GM21737 (cell line): ENCODE data around the gene TXNRD2.
"Not testable (repeated sequence)": the region's sequence is repeated elsewhere in the genome, so short reads cannot be mapped to it uniquely, and the experiment has no call there.

ENCODE experiments used
- ATAC-seq: cut with Tn5 transposase; IDR thresholded peaks from one replicate; pipeline ENCODE4 v1.9.1; 2021; ENCODE audit warnings: mild to moderate bottlenecking, moderate library complexity; ENCODE audit not compliant: unreplicated experiment

Gene TXNRD2

GRCh38 chr22:19951346-19951745 lies 9.7 kb upstream of the TXNRD2 start:
- ATAC-seq, result no peak

- ATAC-seq, result no peak
These were observed 6.6 kb upstream of the TXNRD2 start for GRCh38 chr22:19948057-19948760.

GRCh38 chr22:19943082-19944026 lies 1.7 kb upstream of the TXNRD2 start:
- no peak for ATAC-seq

GRCh38 chr22:19942157-19943081 lies 801 bp upstream of the TXNRD2 start:
- no peak for ATAC-seq

- no peak for ATAC-seq
These were observed 868 bp downstream of the TXNRD2 start for GRCh38 chr22:19940536-19941364.

GRCh38 chr22:19937616-19938473 lies 3.8 kb downstream of the TXNRD2 start:
- ATAC-seq, result no peak

- ATAC-seq, result no peak
These were observed 5.1 kb downstream of the TXNRD2 start for GRCh38 chr22:19936513-19936912.

GRCh38 chr22:19935123-19935718 lies 6.4 kb downstream of the TXNRD2 start:
- ATAC-seq, result not testable (repeated sequence)

GRCh38 chr22:19933341-19934241 lies 8.0 kb downstream of the TXNRD2 start:
- ATAC-seq, result no peak

GRCh38 chr22:19932367-19933206 lies 9.0 kb downstream of the TXNRD2 start:
- ATAC-seq, result no peak

- ATAC-seq, result no peak
These were observed 10.1 kb downstream of the TXNRD2 start for GRCh38 chr22:19931514-19931913.

GRCh38 chr22:19930551-19931486 lies 10.8 kb downstream of the TXNRD2 start:
- ATAC-seq, result no peak

- ATAC-seq, result no peak
These were observed 11.8 kb downstream of the TXNRD2 start for GRCh38 chr22:19929586-19930550.

- ATAC-seq, result no peak
These were observed 13.4 kb downstream of the TXNRD2 start for GRCh38 chr22:19928207-19928606.

GRCh38 chr22:19927696-19928095 lies 13.9 kb downstream of the TXNRD2 start:
- ATAC-seq, result no peak
